Measurements from ENCODE around the gene NANS.

GRCh38 chr9:98095401-98095800 lies 38.9 kb downstream of the NANS start:
- TF ChIP-seq NFYB (IDR thresholded peaks at IDR 0.05; ENCODE audit: insufficient read depth, low read depth, low read length) (no peak), FOXM1 (IDR thresholded peaks at IDR 0.05; ENCODE audit: low read depth, low read length) (no peak), ZNF384 (IDR thresholded peaks at IDR 0.05; ENCODE audit: borderline replicate concordance, low read depth, low read length) (no peak), RFX5 (IDR thresholded peaks at IDR 0.05; ENCODE audit: low read depth, low read length) (no peak), CTCF (IDR thresholded peaks at IDR 0.05 in 2 of 3, conservative IDR thresholded peaks at IDR 0.05 in 1 of 3; ENCODE audit: control insufficient read depth in 2 of 3, extremely low read depth in 1 of 3, insufficient read depth in 1 of 3, low read depth in 3 of 3, low read length in 3 of 3) (no peak), POLR2AphosphoS2 (IDR thresholded peaks at IDR 0.05; ENCODE audit: low read depth, low read length) (no peak), FOS (IDR thresholded peaks at IDR 0.05; ENCODE audit: borderline replicate concordance, extremely low read depth, insufficient read length) (no peak), POLR2AphosphoS5 (IDR thresholded peaks at IDR 0.05; ENCODE audit: low read length) (no peak), CREM (IDR thresholded peaks at IDR 0.05; ENCODE audit: low read depth) (no peak), MEF2A (IDR thresholded peaks at IDR 0.05; ENCODE audit: insufficient read depth, low read depth, low read length) (no peak), EZH2 (IDR thresholded peaks at IDR 0.05; ENCODE audit: borderline replicate concordance, control insufficient read depth, low read depth, low read length) (no peak), MAX (IDR thresholded peaks at IDR 0.05; ENCODE audit: low read depth, low read length) (no peak)

Data from GM12878 (cell line).